IMR-90 (cell line): ENCODE measurements around the gene NUDT9. TPM values are rescaled to one million over a fixed set of nuclear protein-coding genes. Genes with fewer than 3 reads are reported as not detected.
A peak's percentile ranks its signal among the peaks of the same experiment; 100 is the strongest.

Experiments
- ATAC-seq: fragments of 200-7000 bp; cut with Tn5 transposase; 2 replicates; pipeline ENCODE4 v1.9.1; 2020; ENCODE audit warnings: low read depth, mild to moderate bottlenecking, moderate library complexity
- BruUV-seq: library from RNA; stranded (reverse); fragments of 400-500 nt; replicated peaks from 2 replicates; lab custom pipeline; 2021; lab: Mats Ljungman, UMichigan
- CTCF ChIA-PET: fragments of 300-600 bp; formaldehyde crosslinking; extraction: SDS; loops from one replicate; lab custom pipeline; 2021; ENCODE audit warnings: antibody characterized with exemption; lab: Yijun Ruan, JAX
- POLR2A ChIA-PET: fragments of 300-600 bp; sonication (Branson Sonifier 250); formaldehyde crosslinking; loops from one replicate; lab custom pipeline; 2022; ENCODE audit warnings: antibody characterized with exemption; ENCODE audit not compliant: unreplicated experiment; lab: Charles Lee
- DNase-seq: peaks from one replicate; pipeline ENCODE4 v3.0.0; 2013
- H2AFZ ChIP-seq: replicated peaks from 2 replicates; pipeline ENCODE3; 2013; ENCODE audit warnings: low read length, mild to moderate bottlenecking; ENCODE audit not compliant: poor library complexity
- H2AK5ac ChIP-seq: 2 replicates; pipeline ENCODE4 v1.6.1; 2013; ENCODE audit warnings: low read depth, low read length, inconsistent platforms
- H2AK9ac ChIP-seq: replicated peaks from 2 replicates; pipeline ENCODE3; 2013; ENCODE audit warnings: mild to moderate bottlenecking, low read depth, low read length, moderate library complexity; ENCODE audit not compliant: poor library complexity
- H2BK120ac ChIP-seq: 2 replicates; pipeline ENCODE4 v1.6.1; 2013; ENCODE audit warnings: low read depth, low read length, inconsistent platforms
- H2BK15ac ChIP-seq: 3 replicates; pipeline ENCODE4 v1.6.1; 2013; ENCODE audit warnings: low read depth, low read length, inconsistent platforms
- H2BK20ac ChIP-seq: 2 replicates; pipeline ENCODE4 v1.6.1; 2013; ENCODE audit warnings: low read depth, mild to moderate bottlenecking, inconsistent platforms, low read length, moderate library complexity
- H2BK5ac ChIP-seq: 2 replicates; pipeline ENCODE4 v1.6.1; 2013; ENCODE audit warnings: mild to moderate bottlenecking, low read depth, low read length, inconsistent platforms; ENCODE audit not compliant: poor library complexity, severe bottlenecking
- H3K14ac ChIP-seq: replicated peaks from 2 replicates; pipeline ENCODE4 v1.6.1; 2013; ENCODE audit warnings: low read depth, low read length, inconsistent platforms
- H3K18ac ChIP-seq: 2 replicates; pipeline ENCODE4 v1.6.1; 2013; ENCODE audit warnings: low read depth, low read length, control low read depth
- H3K23ac ChIP-seq: 2 replicates; pipeline ENCODE4 v1.6.1; 2013; ENCODE audit warnings: low read depth, low read length, inconsistent platforms
- H3K27ac ChIP-seq: 2 replicates; pipeline ENCODE4 v1.5.1; 2013; ENCODE audit warnings: mild to moderate bottlenecking, control low read depth, low read length; ENCODE audit not compliant: insufficient read depth
- H3K27me3 ChIP-seq: 2 replicates; pipeline ENCODE4 v1.6.1; 2013; ENCODE audit warnings: low read length; ENCODE audit not compliant: control insufficient read depth, insufficient read depth
- H3K36me3 ChIP-seq: 2 replicates; pipeline ENCODE4 v1.6.1; 2013; ENCODE audit warnings: low read length, mixed read lengths; ENCODE audit not compliant: control insufficient read depth, insufficient read depth
- H3K4ac ChIP-seq: 2 replicates; pipeline ENCODE4 v1.6.1; 2013; ENCODE audit warnings: low read depth, low read length, inconsistent platforms
- H3K4me1 ChIP-seq: 2 replicates; pipeline ENCODE4 v1.6.1; 2013; ENCODE audit warnings: low read length, mixed read lengths; ENCODE audit not compliant: control insufficient read depth, insufficient read depth
- H3K4me2 ChIP-seq: 2 replicates; pipeline ENCODE4 v1.6.1; 2013; ENCODE audit warnings: low read depth, mild to moderate bottlenecking, control low read depth, low read length, moderate library complexity
- H3K4me3 ChIP-seq: 2 replicates; pipeline ENCODE4 v1.5.1; 2013; ENCODE audit warnings: low read depth, mild to moderate bottlenecking, control low read depth, low read length, moderate library complexity; ENCODE audit not compliant: insufficient read depth
- H3K56ac ChIP-seq: 2 replicates; pipeline ENCODE4 v1.6.1; 2013; ENCODE audit warnings: low read length, inconsistent platforms; ENCODE audit not compliant: insufficient read depth; ENCODE audit errors: extremely low read depth
- H3K79me1 ChIP-seq, 2 experiments: 2 replicates each; pipeline ENCODE4 v1.6.1; 2013; ENCODE audit warnings: low read length in 2 of 2, inconsistent platforms in 1 of 2, low read depth in 1 of 2
- H3K9ac ChIP-seq: 2 replicates; pipeline ENCODE4 v1.6.1; 2013; ENCODE audit warnings: low read depth, low read length, control low read depth
- H3K9me1 ChIP-seq: 2 replicates; pipeline ENCODE4 v1.6.1; 2013; ENCODE audit warnings: low read length, inconsistent platforms; ENCODE audit not compliant: insufficient read depth
- H3K9me3 ChIP-seq: 2 replicates; pipeline ENCODE4 v1.6.1; 2013; ENCODE audit warnings: low read length; ENCODE audit not compliant: control insufficient read depth, insufficient read depth
- H4K20me1 ChIP-seq: 2 replicates; pipeline ENCODE4 v1.6.1; 2013; ENCODE audit warnings: low read length, inconsistent platforms; ENCODE audit not compliant: insufficient read depth
- H4K5ac ChIP-seq: 2 replicates; pipeline ENCODE4 v1.6.1; 2013; ENCODE audit warnings: mild to moderate bottlenecking, low read depth, low read length, control low read depth
- H4K8ac ChIP-seq, 2 experiments: 2 replicates each; pipeline ENCODE4 v1.6.1; 2013; ENCODE audit warnings: low read depth in 2 of 2, low read length in 2 of 2, control low read depth in 1 of 2, inconsistent platforms in 1 of 2
- H4K91ac ChIP-seq: 2 replicates; pipeline ENCODE4 v1.6.1; 2013; ENCODE audit warnings: low read depth, low read length, inconsistent platforms; ENCODE audit not compliant: insufficient read depth
- CEBPB ChIP-seq: IDR thresholded peaks from 2 replicates; pipeline ENCODE4 v1.6.1; 2012; ENCODE audit warnings: low read depth, low read length, improper control_type of control experiment
- CHD1 ChIP-seq: IDR thresholded peaks from 2 replicates; pipeline ENCODE4 v1.6.1; 2012; ENCODE audit warnings: low read depth, low read length, improper control_type of control experiment
- CTCF ChIP-seq: conservative IDR thresholded peaks from 2 replicates; pipeline ENCODE4 v1.5.1; 2012; ENCODE audit warnings: mild to moderate bottlenecking, low read depth, low read length, improper control_type of control experiment
- FOS ChIP-seq: fragments of 150-350 bp; IDR thresholded peaks from 2 replicates; pipeline ENCODE4 v1.6.1; 2016; ENCODE audit warnings: low read depth, low read length
- MAFK ChIP-seq: IDR thresholded peaks from 2 replicates; pipeline ENCODE4 v1.6.1; 2012; ENCODE audit warnings: low read depth, low read length, improper control_type of control experiment
- MAZ ChIP-seq: IDR thresholded peaks from 2 replicates; pipeline ENCODE4 v1.6.1; 2012; ENCODE audit warnings: low read depth, mild to moderate bottlenecking, low read length, improper control_type of control experiment, moderate library complexity, borderline replicate concordance
- POLR2A ChIP-seq: IDR thresholded peaks from 2 replicates; pipeline ENCODE4 v1.6.1; 2012; ENCODE audit warnings: mild to moderate bottlenecking, low read depth, low read length
- RCOR1 ChIP-seq: IDR thresholded peaks from 2 replicates; pipeline ENCODE4 v1.6.1; 2012; ENCODE audit warnings: mild to moderate bottlenecking, low read length, improper control_type of control experiment; ENCODE audit not compliant: insufficient replicate concordance
- RFX5 ChIP-seq: IDR thresholded peaks from 2 replicates; pipeline ENCODE4 v1.8.0; 2012; ENCODE audit warnings: low read depth, mild to moderate bottlenecking, low read length, moderate library complexity
- SMC3 ChIP-seq: fragments of 150-350 bp; IDR thresholded peaks from 2 replicates; pipeline ENCODE4 v1.6.1; 2016; ENCODE audit warnings: low read depth, mild to moderate bottlenecking, antibody characterized with exemption, low read length, moderate library complexity
- WGBS, 2 experiments: methylation state at CpG; one replicate each; pipeline versions ENCODE4 v1.1.5 to v1.1.7; 2013; ENCODE audit warnings: missing lambda C conversion rate in 2 of 2; ENCODE audit not compliant: insufficient read length in 1 of 2; ENCODE audit errors: extremely low coverage in 2 of 2; 5-methylcytosine and 5-hydroxymethylcytosine counted together
- dilution Hi-C: fragments of 300-500 bp; cut with HindIII; formaldehyde crosslinking; loops from one replicate; pipeline ENCODE4 v1.14.3; 2018; ENCODE audit warnings: low sequenced_read_pairs; ENCODE audit not compliant: unreplicated experiment
- in situ Hi-C: fragments of 300-500 bp; cut with MboI; formaldehyde crosslinking; loops from 3 replicates; pipeline ENCODE4 v1.14.3; 2019; ENCODE audit warnings: low sequenced_read_pairs, inconsistent platforms, mixed read lengths
- intact Hi-C: fragments of 100-400 bp; cut with micrococcal nuclease; formaldehyde crosslinking; loops from 2 replicates; pipeline ENCODE4 v1.10.0; 2022
- polyA plus RNA-seq, 3 experiments: library from polyadenylated mRNA; depleted of rRNA; stranded (reverse); fragments of >200 nt; gene quantifications; 2 replicates each; pipeline ENCODE4 v1.2.3, GENCODE V29; 2012; ENCODE audit warnings: low replicate concordance in 1 of 3
- total RNA-seq: library from RNA; depleted of rRNA; stranded (reverse); fragments of >200 nt; gene quantifications from 2 replicates; pipeline ENCODE4 v1.2.3, GENCODE V29; 2012
- TF ChIP-seq, protein P1 (sequence below): fragments of 150-350 bp; IDR thresholded peaks from 2 replicates; pipeline ENCODE4 v1.6.1; 2017; ENCODE audit warnings: mild to moderate bottlenecking, antibody characterized with exemption, low read length, low read depth

NUDT9 gene
- total and polyA plus RNA-seq, 2 of the 4 experiments (the other 2 are of a cell fraction) = 10.0 to 23.5 TPM

DNA sequence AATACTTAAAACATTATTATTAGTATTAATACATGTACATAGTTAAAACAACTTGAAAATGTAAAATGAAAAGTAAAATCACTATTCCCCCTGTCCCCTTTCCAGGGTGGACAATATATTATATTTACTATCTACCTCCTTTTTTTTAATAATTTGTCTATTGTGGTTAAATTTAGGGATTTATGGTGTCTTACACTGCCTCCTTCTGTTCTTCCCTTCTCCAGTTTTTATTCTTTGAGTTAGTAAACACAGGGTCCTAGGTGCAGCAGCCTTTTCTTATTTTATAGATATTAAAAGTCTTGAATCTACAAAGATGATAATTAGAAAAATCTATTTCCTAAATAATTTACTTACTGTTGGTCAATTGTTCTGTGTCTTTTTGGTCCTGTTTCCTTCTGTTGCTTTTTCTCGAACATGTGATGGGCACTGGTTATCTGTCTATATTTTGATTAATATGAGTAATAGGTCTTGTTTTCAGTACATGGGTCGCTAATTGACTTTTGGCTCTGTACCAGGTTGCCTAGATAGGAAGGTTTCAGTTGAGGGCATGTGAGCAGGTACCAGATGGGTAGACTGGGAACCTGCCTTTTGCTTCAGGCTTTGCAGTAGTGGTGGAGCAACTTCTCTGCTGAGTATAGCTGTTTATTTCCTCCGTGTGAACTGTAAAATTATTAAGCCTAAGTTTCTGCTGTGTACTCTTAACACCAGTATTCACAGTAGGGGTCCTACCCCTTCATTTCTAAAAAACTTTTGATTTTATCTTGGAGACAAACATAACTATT, 1.1 kb downstream of the NUDT9 start:
- H2AK9ac ChIP-seq = no peak overlapping the region
- H2BK5ac ChIP-seq = peak overlapping the region; percentile 85
- H3K27me3 ChIP-seq = no peaks in the 10 kb centered on the region
- DNase-seq (no peak), ATAC-seq (no peak)
- no TSS peak for BruUV-seq
- ChIA-PET CTCF (interaction anchor here (1.7 kb wide), 1 partner anchor 48 kb away, joined by 6 read pairs; no protein-coding TSS in a partner anchor), POLR2A (interaction anchor here (1.9 kb wide), 1 partner anchor 33 kb away, joined by 8 read pairs; the partner anchor contains the start of gene HSD17B11)
- no peaks in the 10 kb centered on the region for H3K36me3 ChIP-seq
- peak overlapping the region; percentile 88 for H3K4ac ChIP-seq
- no CpG with 5 or more reads among the region's 3 CpGs for WGBS, 2 experiments
- no peak overlapping the region for H2AFZ ChIP-seq
- H3K27ac ChIP-seq = no peak overlapping the region
- peak overlapping the region; percentile 43; the same call in 1 of the 2 replicates for H2AK5ac ChIP-seq
- no peaks in the 10 kb centered on the region for H3K9me3 ChIP-seq
- peak overlapping the region; percentile 95 for H3K4me2 ChIP-seq
- peak overlapping the region; percentile 66; the same call in 1 of the 2 replicates for H3K23ac ChIP-seq
- no peak overlapping the region for H2BK120ac ChIP-seq
- dilution Hi-C loops (no loop called here), in situ Hi-C loops (no loop called here), intact Hi-C loops (loop anchor here (2.0 to 5.0 kb wide), 2 partner anchors 33 to 46 kb away; partner anchors contain the start of gene HSD17B11)
- no peaks in the 10 kb centered on the region; the same call in 1 of the 2 replicates for H4K20me1 ChIP-seq
- H3K4me3 ChIP-seq = peak overlapping the region; percentile 64
- H3K4me1 ChIP-seq = peaks cover 4% of the 10 kb centered on the region
- peak overlapping the region; percentile 95; the same call in 1 of the 2 replicates for H3K9ac ChIP-seq
- TF ChIP-seq MAZ (no peak), POLR2A (no peak), RCOR1 (no peak), CEBPB (no peak), CHD1 (no peak), SMC3 (no peak), CTCF (no peak), MAFK (no peak), RFX5 (no peak), FOS (no peak)
- TF ChIP-seq, protein P1, sequence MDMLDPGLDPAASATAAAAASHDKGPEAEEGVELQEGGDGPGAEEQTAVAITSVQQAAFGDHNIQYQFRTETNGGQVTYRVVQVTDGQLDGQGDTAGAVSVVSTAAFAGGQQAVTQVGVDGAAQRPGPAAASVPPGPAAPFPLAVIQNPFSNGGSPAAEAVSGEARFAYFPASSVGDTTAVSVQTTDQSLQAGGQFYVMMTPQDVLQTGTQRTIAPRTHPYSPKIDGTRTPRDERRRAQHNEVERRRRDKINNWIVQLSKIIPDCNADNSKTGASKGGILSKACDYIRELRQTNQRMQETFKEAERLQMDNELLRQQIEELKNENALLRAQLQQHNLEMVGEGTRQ = no peak
- H4K5ac ChIP-seq = no peak overlapping the region
- peaks cover 16 to 41% of the 10 kb centered on the region in 2 experiments for H3K79me1 ChIP-seq
- no peaks in the 10 kb centered on the region; the same call in 1 of the 2 replicates for H3K9me1 ChIP-seq
- H2BK20ac ChIP-seq = no peak overlapping the region
- H2BK15ac ChIP-seq = peak overlapping the region; percentile 33; the same call in 1 of the 3 replicates
- H4K8ac ChIP-seq = peak overlapping the region in 1 of 2 experiments; percentile 99; a peak in 1 of 4 replicates
- H3K56ac ChIP-seq = no peak overlapping the region; the same call in 1 of the 2 replicates
- 0 out of 2 replicates have a peak overlapping the region, but pooled peaks have one; percentile 53 for H3K14ac ChIP-seq
- H3K18ac ChIP-seq = no peak overlapping the region
- no peak overlapping the region for H4K91ac ChIP-seq
